Measurements from ENCODE around the gene FAM83B.

FAM83B gene

GRCh38 chr6:54987633-54988290, 141.2 kb downstream of the FAM83B start:
- no peak for DNase-seq

GRCh38 chr6:54988576-54988975, 142.0 kb downstream of the FAM83B start:
- no peak for DNase-seq

DNA sequence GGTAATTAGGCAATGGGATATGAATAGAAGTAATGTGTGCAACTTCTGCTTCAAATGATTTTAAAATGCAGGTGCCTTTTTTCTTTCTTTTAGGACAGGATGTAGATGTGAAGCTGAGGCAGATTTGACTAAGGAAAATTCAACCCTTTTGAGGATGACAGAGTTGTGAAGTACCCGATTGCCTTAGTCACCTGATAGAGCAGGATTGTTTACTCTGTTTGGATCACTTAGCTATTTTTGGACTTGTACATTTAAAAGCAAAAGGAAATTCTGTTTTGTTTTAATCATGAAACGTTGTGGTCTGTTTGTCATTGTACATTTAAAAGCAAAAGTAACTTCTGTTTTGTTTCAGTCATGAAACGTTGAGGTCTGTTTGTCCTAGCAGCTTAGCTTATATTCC, 143.4 kb downstream of the FAM83B start:
- DNase-seq: no peak
